Measurements from ENCODE around the gene MBD3L5. TPM values are rescaled to one million over a fixed set of nuclear protein-coding genes. Genes with fewer than 3 reads are reported as not detected.

Gene MBD3L5
- total and polyA plus RNA-seq, 2 experiments from 2014 or later = not detected

- Histone ChIP-seq H3K9me2 (replicated peaks; ENCODE audit: insufficient read depth) (peaks cover 4% of the 10 kb centered on the region), H3K4me1 (ENCODE audit: insufficient read depth) (peaks cover 5% of the 10 kb centered on the region), H2AFZ (no peak overlapping the region), H3K27ac (no peak overlapping the region), H3K4me3 (no peak overlapping the region), H3K9me3 (ENCODE audit: low read depth) (peaks cover 32% of the 10 kb centered on the region), H3K27me3 (no peaks in the 10 kb centered on the region), H4K20me1 (ENCODE audit: insufficient read depth, poor library complexity, severe bottlenecking) (no peaks in the 10 kb centered on the region), H3K36me3 (replicated peaks; ENCODE audit: insufficient read depth, low read depth) (peaks cover 17% of the 10 kb centered on the region), H3K4me2 (no peak overlapping the region), H3K79me2 (peaks cover 14% of the 10 kb centered on the region)
- DNase-seq (ENCODE audit: low spot score) = no peak
- TF ChIP-seq EZH2phosphoT487 (IDR thresholded peaks at IDR 0.05; ENCODE audit: low read depth, severe bottlenecking, unreplicated experiment) = no peak
- TF ChIP-seq EZH2 (IDR thresholded peaks at IDR 0.05; ENCODE audit: borderline replicate concordance) = no peak
- TF ChIP-seq CTCF (IDR thresholded peaks at IDR 0.05; ENCODE audit: poor library complexity) = no peak
- WGBS (ENCODE audit: low lambda C conversion rate, missing lambda C conversion rate) = 97% methylated on average over 18 of the region's 29 CpGs
Measured at GRCh38 chr19:7074705-7075282, 44.4 kb downstream of the MBD3L5 start.

- 98% methylated on average over 6 of the region's 6 CpGs for WGBS (ENCODE audit: low lambda C conversion rate, missing lambda C conversion rate)
- peaks cover 38% of the 10 kb centered on the region for H3K9me3 ChIP-seq (ENCODE audit: low read depth)
- no peak overlapping the region for H3K4me2 ChIP-seq
Measured at GRCh38 chr19:7076151-7076550, 45.8 kb downstream of the MBD3L5 start.

GRCh38 chr19:7078008-7078407 lies 47.6 kb downstream of the MBD3L5 start:
- no peaks in the 10 kb centered on the region for H3K27me3 ChIP-seq
- TF ChIP-seq EZH2 (IDR thresholded peaks at IDR 0.05; ENCODE audit: borderline replicate concordance) (no peak), CTCF (IDR thresholded peaks at IDR 0.05; ENCODE audit: poor library complexity) (no peak), EZH2phosphoT487 (IDR thresholded peaks at IDR 0.05; ENCODE audit: low read depth, severe bottlenecking, unreplicated experiment) (no peak)
- no peak overlapping the region for H2AFZ ChIP-seq
- no peaks in the 10 kb centered on the region for H3K9me2 ChIP-seq (replicated peaks; ENCODE audit: insufficient read depth)
- WGBS (ENCODE audit: low lambda C conversion rate, missing lambda C conversion rate) = 96% methylated on average over 2 of the region's 2 CpGs
- H3K9me3 ChIP-seq (ENCODE audit: low read depth) = peaks cover 55% of the 10 kb centered on the region
- H3K4me1 ChIP-seq (ENCODE audit: insufficient read depth) = no peaks in the 10 kb centered on the region
- no peak for DNase-seq (ENCODE audit: low spot score)
- H4K20me1 ChIP-seq (ENCODE audit: insufficient read depth, poor library complexity, severe bottlenecking) = no peaks in the 10 kb centered on the region
- H3K27ac ChIP-seq = no peak overlapping the region
- peaks cover 31% of the 10 kb centered on the region for H3K36me3 ChIP-seq (replicated peaks; ENCODE audit: insufficient read depth, low read depth)
- H3K79me2 ChIP-seq = no peaks in the 10 kb centered on the region
- H3K4me3 ChIP-seq = no peak overlapping the region
- no peak overlapping the region for H3K4me2 ChIP-seq

More at GRCh38 chr19:7076151-7076550, 45.8 kb downstream of the MBD3L5 start:
- DNase-seq (ENCODE audit: low spot score) = no peak
- H3K27ac ChIP-seq = no peak overlapping the region
- H4K20me1 ChIP-seq (ENCODE audit: insufficient read depth, poor library complexity, severe bottlenecking) = no peaks in the 10 kb centered on the region
- H3K27me3 ChIP-seq = no peaks in the 10 kb centered on the region
- no peak overlapping the region for H2AFZ ChIP-seq
- peaks cover 22% of the 10 kb centered on the region for H3K36me3 ChIP-seq (replicated peaks; ENCODE audit: insufficient read depth, low read depth)
- no peak overlapping the region for H3K4me3 ChIP-seq
- peaks cover 2% of the 10 kb centered on the region for H3K79me2 ChIP-seq
- no peak for TF ChIP-seq EZH2phosphoT487 (IDR thresholded peaks at IDR 0.05; ENCODE audit: low read depth, severe bottlenecking, unreplicated experiment)
- H3K9me2 ChIP-seq (replicated peaks; ENCODE audit: insufficient read depth) = peaks cover 1% of the 10 kb centered on the region
- no peaks in the 10 kb centered on the region for H3K4me1 ChIP-seq (ENCODE audit: insufficient read depth)

Other genes starting within 250 kb of the MBD3L5 start
- not detected in 2 replicates for gene ADGRE1, start 143.0 kb upstream of the MBD3L5 start, total RNA-seq
- not detected in 2 replicates for gene ADGRE1, start 143.0 kb upstream of the MBD3L5 start, polyA plus RNA-seq
- not detected in 2 replicates for gene MBD3L2B, start 9.1 kb upstream of the MBD3L5 start, total RNA-seq
- not detected in 2 replicates for gene MBD3L2B, start 9.1 kb upstream of the MBD3L5 start, polyA plus RNA-seq
- gene MBD3L4, start 9.6 kb downstream of the MBD3L5 start, total RNA-seq = not detected in 2 replicates
- not detected in 2 replicates for gene MBD3L4, start 9.6 kb downstream of the MBD3L5 start, polyA plus RNA-seq
- gene MBD3L2, start 18.7 kb downstream of the MBD3L5 start, total RNA-seq = not detected in 2 replicates
- not detected in 2 replicates for gene MBD3L2, start 18.7 kb downstream of the MBD3L5 start, polyA plus RNA-seq
- not detected in 2 replicates for gene MBD3L3, start 28.1 kb downstream of the MBD3L5 start, total RNA-seq
- not detected in 2 replicates for gene MBD3L3, start 28.1 kb downstream of the MBD3L5 start, polyA plus RNA-seq
- gene ZNF557, start 39.1 kb downstream of the MBD3L5 start, total RNA-seq = 8.3 and 9.5 TPM in 2 replicates
- 3.4 and 3.5 TPM in 2 replicates for gene ZNF557, start 39.1 kb downstream of the MBD3L5 start, polyA plus RNA-seq